K562 (cell line): ENCODE measurements around the gene VPS26A. TPM values are rescaled to one million over a fixed set of nuclear protein-coding genes. Genes with fewer than 3 reads are reported as not detected.
A peak's percentile ranks its signal among the peaks of the same experiment; 100 is the strongest.

Experiments used
- ESRRA ChIP-seq: fragments of 450-650 bp; IDR thresholded peaks from 2 replicates; pipeline ENCODE4 v1.6.1; 2014; ENCODE audit warnings: low read depth, mild to moderate bottlenecking, moderate library complexity, borderline replicate concordance
- FOXA1 ChIP-seq: fragments of 450-650 bp; IDR thresholded peaks from 2 replicates; pipeline ENCODE4 v1.6.1; 2016; ENCODE audit warnings: mild to moderate bottlenecking, borderline replicate concordance
- HLTF ChIP-seq: fragments of 450-650 bp; IDR thresholded peaks from 2 replicates; pipeline ENCODE4 v1.6.1; 2016
- KDM1A ChIP-seq, 2 experiments: fragments of 450-650 bp; IDR thresholded peaks; 2 replicates each; pipeline ENCODE4 v1.6.1; 2016; ENCODE audit warnings: mild to moderate bottlenecking in 2 of 2
- KDM2B ChIP-seq: fragments of 250-450 bp; sonication (Bioruptor Pico); IDR thresholded peaks from 2 replicates; pipeline ENCODE4 v1.8.0; 2021; ENCODE audit warnings: mild to moderate bottlenecking, moderate library complexity
- MTA1 ChIP-seq: fragments of 450-650 bp; IDR thresholded peaks from 2 replicates; pipeline ENCODE4 v1.6.1; 2017; ENCODE audit warnings: borderline replicate concordance
- PML ChIP-seq: IDR thresholded peaks from 2 replicates; pipeline ENCODE4 v1.6.1; 2012; ENCODE audit warnings: low read length, inconsistent platforms
- RBBP5 ChIP-seq: fragments of 200-600 bp; sonication (generic); IDR thresholded peaks from 2 replicates; pipeline ENCODE4 v1.6.1; 2012; ENCODE audit warnings: borderline replicate concordance, mild to moderate bottlenecking, low read length, control low read depth, inconsistent platforms; ENCODE audit not compliant: insufficient read depth, poor library complexity, severe bottlenecking
- TAF7 ChIP-seq: fragments of 450-650 bp; IDR thresholded peaks from 2 replicates; pipeline ENCODE4 v1.6.1; 2016; ENCODE audit warnings: missing genetic modification characterization, missing compliant biosample characterization
- TEAD2 ChIP-seq: fragments of 450-650 bp; IDR thresholded peaks from 2 replicates; pipeline ENCODE4 v1.6.1; 2016; ENCODE audit warnings: missing genetic modification characterization, control low read depth, missing compliant biosample characterization
- WHSC1 ChIP-seq: IDR thresholded peaks from one replicate; pipeline ENCODE4 v1.6.1; 2012; ENCODE audit warnings: low read length, control low read depth, inconsistent platforms
- YY1 ChIP-seq, 3 experiments: IDR thresholded peaks; 2 replicates each; pipeline ENCODE4 v1.6.1; 2011; ENCODE audit warnings: low read length in 2 of 3, mild to moderate bottlenecking in 2 of 3, moderate library complexity in 2 of 3, borderline replicate concordance in 1 of 3, control low read depth in 1 of 3, low read depth in 1 of 3; ENCODE audit not compliant: insufficient read depth in 3 of 3, insufficient replicate concordance in 2 of 3, control insufficient read depth in 1 of 3, insufficient read length in 1 of 3; ENCODE audit errors: extremely low read depth in 1 of 3
- ZC3H11A ChIP-seq: IDR thresholded peaks from 2 replicates; pipeline ENCODE4 v1.6.1; 2012; ENCODE audit warnings: low read depth, low read length, improper control_type of control experiment
- ZNF121 ChIP-seq: sonication (generic); formaldehyde crosslinking; conservative IDR thresholded peaks from 2 replicates; pipeline ENCODE4 v1.8.0; 2022; ENCODE audit warnings: missing genetic modification reagents
- ZSCAN32 ChIP-seq: fragments of 450-650 bp; formaldehyde crosslinking; IDR thresholded peaks from 2 replicates; pipeline ENCODE4 v1.4.0; 2020; ENCODE audit warnings: mild to moderate bottlenecking, moderate library complexity
- polyA plus RNA-seq, 8 experiments: library from polyadenylated mRNA; depleted of rRNA in 4 of 8; stranded (reverse) in 5 of 8; unstranded in 3 of 8; fragments of >200 nt; fragmentation: Nextera tagmentation in 2 of 8; fragmentation: Illumina TruSeq in 1 of 8; extraction: Ambion mirVana in 2 of 8; extraction: Trizol in 1 of 8; gene quantifications; 2 replicates each; pipeline versions ENCODE4 v1.2.1 to v1.2.3, GENCODE V29; 2011 to 2014; ENCODE audit warnings: inconsistent platforms in 1 of 8, missing spikeins in 1 of 8
- total RNA-seq, 7 experiments: library from RNA; depleted of rRNA in 6 of 7; stranded (reverse); fragments of >200 nt in 6 of 7; fragmentation: Illumina TruSeq in 2 of 7; extraction: Trizol in 2 of 7; gene quantifications; 2 replicates each; pipeline versions ENCODE4 v1.2.1 to v1.2.3, GENCODE V29; 2011 to 2021; ENCODE audit warnings: low replicate concordance in 1 of 7
- TF ChIP-seq, protein P1 (sequence below): fragments of 450-650 bp; IDR thresholded peaks from 2 replicates; pipeline ENCODE4 v1.7.0; 2016; ENCODE audit warnings: borderline replicate concordance
- TF ChIP-seq, protein P2 (sequence below): fragments of 450-650 bp; IDR thresholded peaks from 2 replicates; pipeline ENCODE4 v1.6.1; 2016; ENCODE audit warnings: mild to moderate bottlenecking
- TF ChIP-seq, protein P3 (sequence below): sonication (generic); formaldehyde crosslinking; IDR thresholded peaks from 2 replicates; pipeline ENCODE4 v1.8.1; 2023; ENCODE audit warnings: mild to moderate bottlenecking, missing genetic modification reagents, moderate library complexity
- TF ChIP-seq, protein P4 (sequence below), 3 experiments: fragments of 200-800 bp in 1 of 3; fragments of 250-450 bp in 1 of 3; fragments of 450-650 bp in 1 of 3; sonication (Bioruptor Pico) in 1 of 3; sonication (Bioruptor generic) in 1 of 3; formaldehyde crosslinking in 1 of 3; IDR thresholded peaks; 2 replicates each; pipeline versions ENCODE4 v1.6.1 to v1.8.0; 2016 to 2022; ENCODE audit warnings: mild to moderate bottlenecking in 2 of 3, missing genetic modification characterization in 2 of 3, missing compliant biosample characterization in 1 of 3, moderate library complexity in 1 of 3

VPS26A gene
- total and polyA plus RNA-seq, 9 of the 15 experiments (the other 6 are each of a cell fraction or from before 2014, with no cell fraction given) = 47.1 to 137 (median 69.3) TPM

DNA sequence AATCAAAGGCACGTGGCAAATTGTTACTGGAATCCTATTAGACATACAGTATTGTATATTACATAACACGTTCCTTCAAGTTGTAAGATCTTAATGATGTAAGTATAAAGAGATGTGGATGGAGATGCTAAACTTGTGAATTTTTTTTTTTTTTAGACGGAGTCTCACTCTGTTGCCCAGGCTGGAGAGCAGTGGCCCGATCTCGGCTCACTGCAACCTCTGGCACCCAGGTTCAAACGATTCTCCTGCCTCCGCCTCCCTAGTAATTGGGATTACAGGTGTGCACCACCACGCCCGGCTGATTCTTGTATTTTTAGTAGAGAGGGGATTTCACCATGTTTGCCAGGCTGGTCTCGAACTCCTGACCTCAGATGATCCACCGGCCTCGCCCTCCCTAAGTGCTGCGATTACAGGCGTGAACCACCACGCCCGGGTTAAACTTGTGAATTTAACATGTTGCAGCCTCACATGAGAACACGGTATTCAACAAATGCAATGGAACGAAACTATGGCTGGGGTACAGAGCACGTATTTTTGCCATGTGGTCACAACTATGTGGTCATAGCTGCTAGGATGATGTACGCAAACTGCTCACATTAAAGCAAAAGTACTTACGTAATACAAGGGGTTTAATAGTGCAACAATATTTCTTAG lies 55.2 kb downstream of the VPS26A start (continued):
- TF ChIP-seq PML (no peak), TAF7 (tag) (peak; percentile 59), TEAD2 (tag) (0 out of 2 replicates have a peak, but pooled peaks have one; percentile 4), KDM1A (IDR thresholded peaks at IDR 0.05) (peak; percentile 46 to 58; a peak in 2 of 4 replicates), ZNF121 (CRISPR knock-in tag) (peak; percentile 94), KDM2B (CRISPR knock-in tag) (no peak), YY1 (IDR thresholded peaks at IDR 0.05; ENCODE audit: borderline replicate concordance in 1 of 3, control insufficient read depth in 1 of 3, extremely low read depth in 1 of 3, insufficient read depth in 3 of 3, insufficient read length in 1 of 3, insufficient replicate concordance in 2 of 3, low read depth in 1 of 3, low read length in 2 of 3) (no peak), RBBP5 (no peak), ZSCAN32 (CRISPR knock-in tag) (no peak), MTA1 (no peak), FOXA1 (no peak), WHSC1 (no peak), ESRRA (no peak), ZC3H11A (no peak), HLTF (no peak)
- TF ChIP-seq, protein P1, sequence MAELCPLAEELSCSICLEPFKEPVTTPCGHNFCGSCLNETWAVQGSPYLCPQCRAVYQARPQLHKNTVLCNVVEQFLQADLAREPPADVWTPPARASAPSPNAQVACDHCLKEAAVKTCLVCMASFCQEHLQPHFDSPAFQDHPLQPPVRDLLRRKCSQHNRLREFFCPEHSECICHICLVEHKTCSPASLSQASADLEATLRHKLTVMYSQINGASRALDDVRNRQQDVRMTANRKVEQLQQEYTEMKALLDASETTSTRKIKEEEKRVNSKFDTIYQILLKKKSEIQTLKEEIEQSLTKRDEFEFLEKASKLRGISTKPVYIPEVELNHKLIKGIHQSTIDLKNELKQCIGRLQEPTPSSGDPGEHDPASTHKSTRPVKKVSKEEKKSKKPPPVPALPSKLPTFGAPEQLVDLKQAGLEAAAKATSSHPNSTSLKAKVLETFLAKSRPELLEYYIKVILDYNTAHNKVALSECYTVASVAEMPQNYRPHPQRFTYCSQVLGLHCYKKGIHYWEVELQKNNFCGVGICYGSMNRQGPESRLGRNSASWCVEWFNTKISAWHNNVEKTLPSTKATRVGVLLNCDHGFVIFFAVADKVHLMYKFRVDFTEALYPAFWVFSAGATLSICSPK = no peak
- TF ChIP-seq, protein P2, sequence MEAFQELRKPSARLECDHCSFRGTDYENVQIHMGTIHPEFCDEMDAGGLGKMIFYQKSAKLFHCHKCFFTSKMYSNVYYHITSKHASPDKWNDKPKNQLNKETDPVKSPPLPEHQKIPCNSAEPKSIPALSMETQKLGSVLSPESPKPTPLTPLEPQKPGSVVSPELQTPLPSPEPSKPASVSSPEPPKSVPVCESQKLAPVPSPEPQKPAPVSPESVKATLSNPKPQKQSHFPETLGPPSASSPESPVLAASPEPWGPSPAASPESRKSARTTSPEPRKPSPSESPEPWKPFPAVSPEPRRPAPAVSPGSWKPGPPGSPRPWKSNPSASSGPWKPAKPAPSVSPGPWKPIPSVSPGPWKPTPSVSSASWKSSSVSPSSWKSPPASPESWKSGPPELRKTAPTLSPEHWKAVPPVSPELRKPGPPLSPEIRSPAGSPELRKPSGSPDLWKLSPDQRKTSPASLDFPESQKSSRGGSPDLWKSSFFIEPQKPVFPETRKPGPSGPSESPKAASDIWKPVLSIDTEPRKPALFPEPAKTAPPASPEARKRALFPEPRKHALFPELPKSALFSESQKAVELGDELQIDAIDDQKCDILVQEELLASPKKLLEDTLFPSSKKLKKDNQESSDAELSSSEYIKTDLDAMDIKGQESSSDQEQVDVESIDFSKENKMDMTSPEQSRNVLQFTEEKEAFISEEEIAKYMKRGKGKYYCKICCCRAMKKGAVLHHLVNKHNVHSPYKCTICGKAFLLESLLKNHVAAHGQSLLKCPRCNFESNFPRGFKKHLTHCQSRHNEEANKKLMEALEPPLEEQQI = no peak
- TF ChIP-seq, protein P3, sequence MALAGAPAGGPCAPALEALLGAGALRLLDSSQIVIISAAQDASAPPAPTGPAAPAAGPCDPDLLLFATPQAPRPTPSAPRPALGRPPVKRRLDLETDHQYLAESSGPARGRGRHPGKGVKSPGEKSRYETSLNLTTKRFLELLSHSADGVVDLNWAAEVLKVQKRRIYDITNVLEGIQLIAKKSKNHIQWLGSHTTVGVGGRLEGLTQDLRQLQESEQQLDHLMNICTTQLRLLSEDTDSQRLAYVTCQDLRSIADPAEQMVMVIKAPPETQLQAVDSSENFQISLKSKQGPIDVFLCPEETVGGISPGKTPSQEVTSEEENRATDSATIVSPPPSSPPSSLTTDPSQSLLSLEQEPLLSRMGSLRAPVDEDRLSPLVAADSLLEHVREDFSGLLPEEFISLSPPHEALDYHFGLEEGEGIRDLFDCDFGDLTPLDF = no peak
- TF ChIP-seq, protein P4, sequence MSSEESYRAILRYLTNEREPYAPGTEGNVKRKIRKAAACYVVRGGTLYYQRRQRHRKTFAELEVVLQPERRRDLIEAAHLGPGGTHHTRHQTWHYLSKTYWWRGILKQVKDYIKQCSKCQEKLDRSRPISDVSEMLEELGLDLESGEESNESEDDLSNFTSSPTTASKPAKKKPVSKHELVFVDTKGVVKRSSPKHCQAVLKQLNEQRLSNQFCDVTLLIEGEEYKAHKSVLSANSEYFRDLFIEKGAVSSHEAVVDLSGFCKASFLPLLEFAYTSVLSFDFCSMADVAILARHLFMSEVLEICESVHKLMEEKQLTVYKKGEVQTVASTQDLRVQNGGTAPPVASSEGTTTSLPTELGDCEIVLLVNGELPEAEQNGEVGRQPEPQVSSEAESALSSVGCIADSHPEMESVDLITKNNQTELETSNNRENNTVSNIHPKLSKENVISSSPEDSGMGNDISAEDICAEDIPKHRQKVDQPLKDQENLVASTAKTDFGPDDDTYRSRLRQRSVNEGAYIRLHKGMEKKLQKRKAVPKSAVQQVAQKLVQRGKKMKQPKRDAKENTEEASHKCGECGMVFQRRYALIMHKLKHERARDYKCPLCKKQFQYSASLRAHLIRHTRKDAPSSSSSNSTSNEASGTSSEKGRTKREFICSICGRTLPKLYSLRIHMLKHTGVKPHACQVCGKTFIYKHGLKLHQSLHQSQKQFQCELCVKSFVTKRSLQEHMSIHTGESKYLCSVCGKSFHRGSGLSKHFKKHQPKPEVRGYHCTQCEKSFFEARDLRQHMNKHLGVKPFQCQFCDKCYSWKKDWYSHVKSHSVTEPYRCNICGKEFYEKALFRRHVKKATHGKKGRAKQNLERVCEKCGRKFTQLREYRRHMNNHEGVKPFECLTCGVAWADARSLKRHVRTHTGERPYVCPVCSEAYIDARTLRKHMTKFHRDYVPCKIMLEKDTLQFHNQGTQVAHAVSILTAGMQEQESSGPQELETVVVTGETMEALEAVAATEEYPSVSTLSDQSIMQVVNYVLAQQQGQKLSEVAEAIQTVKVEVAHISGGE (CRISPR knock-in tag; IDR thresholded peaks at IDR 0.05) = no peak
